GM18909 (cell line): ENCODE results near the gene DVL2.

ENCODE experiments used
- ATAC-seq: cut with Tn5 transposase; IDR thresholded peaks from one replicate; pipeline ENCODE4 v1.9.1; 2021; ENCODE audit warnings: mild to moderate bottlenecking; ENCODE audit not compliant: unreplicated experiment, poor library complexity

DVL2 gene

DNA sequence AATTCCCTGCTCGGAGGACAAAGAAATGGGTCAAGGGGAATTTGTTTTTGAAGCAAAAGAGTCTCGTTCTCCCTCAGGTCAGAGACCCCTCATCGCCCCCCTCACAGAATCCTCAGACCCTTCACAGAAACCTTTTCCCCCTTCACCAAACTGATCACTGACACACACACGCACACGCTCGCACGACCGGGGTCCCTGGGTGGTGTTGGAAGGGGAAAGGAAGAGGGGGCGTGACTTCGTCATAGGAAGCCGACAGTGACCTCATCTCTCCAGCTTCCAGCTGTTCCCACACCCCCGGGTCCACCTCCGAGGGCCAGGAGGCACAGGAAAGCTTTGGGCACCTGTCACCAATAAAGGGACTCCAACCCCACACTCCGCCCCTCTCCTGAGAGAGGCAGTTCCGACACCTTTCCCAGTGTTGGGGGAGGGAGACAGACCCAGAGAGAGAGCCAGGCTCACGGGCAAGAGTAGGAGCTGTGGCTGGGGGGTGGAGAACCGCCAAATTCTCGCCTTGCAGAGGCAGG lies 56.3 kb downstream of the DVL2 start:
- ATAC-seq = no peak

DNA sequence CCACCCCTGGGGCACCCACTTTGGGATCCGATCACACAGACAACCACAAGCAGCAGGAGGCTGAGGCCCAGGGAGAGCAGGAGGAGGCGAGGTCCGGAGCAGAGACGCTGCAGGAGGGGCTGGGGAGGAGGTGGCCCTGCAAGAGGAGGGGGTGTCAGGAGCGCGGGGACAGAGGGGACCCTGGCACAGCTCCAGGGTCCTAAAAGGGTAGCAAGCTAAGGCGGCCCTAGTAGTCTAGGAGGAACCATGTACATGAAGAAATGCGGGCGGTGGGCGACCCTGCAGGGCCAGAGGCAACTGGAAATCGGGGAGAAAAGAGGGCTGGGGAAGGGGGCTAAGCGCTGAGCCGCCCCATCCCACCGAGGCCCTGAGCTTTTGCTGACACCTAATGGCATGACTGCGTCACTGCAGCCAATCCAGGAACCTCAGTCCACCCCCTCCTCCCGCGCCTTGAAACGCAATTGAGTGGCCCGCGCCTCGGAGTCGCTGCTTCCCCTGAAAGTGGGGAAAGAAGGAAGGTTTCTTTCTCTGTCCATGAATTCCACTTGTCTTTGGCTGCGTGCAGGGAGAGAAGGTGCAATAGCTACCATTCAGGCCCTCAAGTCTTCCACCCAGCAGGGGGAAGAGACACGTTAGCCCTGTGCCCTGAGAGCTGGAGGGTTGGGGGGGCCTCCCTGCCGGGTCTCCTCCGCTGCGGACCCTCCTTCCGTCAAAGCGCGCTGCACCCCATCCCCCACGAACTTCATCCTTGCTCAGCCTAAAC lies 56.9 kb downstream of the DVL2 start:
- no peak for ATAC-seq

DNA sequence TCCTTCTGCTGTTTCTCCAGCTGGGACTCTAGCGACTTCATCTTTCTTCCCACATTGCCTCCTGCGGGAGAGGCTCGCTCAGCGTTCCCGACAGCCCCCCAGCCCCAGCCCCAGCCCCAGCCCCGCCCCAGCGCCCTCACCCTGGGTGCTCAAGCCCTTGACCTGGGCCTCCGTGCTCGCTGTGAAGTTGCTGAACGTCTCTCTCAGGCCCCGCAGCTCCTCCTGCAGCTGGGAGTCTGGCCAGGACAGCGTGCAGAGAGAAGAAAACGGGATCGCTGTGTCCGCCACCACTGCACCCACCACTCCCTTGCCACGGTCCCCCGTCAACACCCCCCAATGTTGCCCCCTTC lies 57.5 kb downstream of the DVL2 start:
- ATAC-seq = no peak

DNA sequence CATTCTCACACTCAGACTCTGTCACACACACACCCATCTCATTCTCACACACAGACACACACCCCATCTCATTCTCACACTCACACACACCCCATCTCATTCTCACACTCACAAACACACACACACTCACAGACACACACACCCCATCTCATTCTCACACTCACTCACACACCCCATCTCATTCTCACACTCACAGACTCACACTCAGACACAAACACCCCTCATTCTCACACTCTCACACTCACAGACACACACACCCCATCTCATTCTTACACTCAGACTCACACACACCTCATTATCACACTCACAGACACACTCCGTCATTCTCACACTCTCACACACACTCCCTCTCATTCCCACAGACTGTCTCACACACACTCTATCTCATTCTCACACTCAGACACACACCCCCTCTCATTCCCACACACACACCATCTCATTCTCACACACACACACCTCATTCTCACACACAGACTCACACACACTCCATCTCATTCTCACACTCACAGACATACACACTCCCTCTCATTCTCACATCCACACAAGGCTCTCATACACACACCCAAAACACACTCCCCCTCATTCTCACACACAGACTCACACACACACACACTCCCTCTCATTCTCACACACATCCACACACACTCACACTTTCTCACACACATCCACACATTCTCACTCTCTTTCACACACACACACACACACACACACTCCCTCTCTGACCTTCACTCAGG lies 58.0 kb downstream of the DVL2 start:
- ATAC-seq = no peak
